ENCODE data around the gene PCNA.

PCNA gene

GRCh38 chr20:5065879-5066383 lies 53.8 kb downstream of the PCNA start:
- peak; percentile 96 for DNase-seq (ENCODE audit: low read depth)
- TF ChIP-seq CTCF (conservative IDR thresholded peaks at IDR 0.05; ENCODE audit: low read length) = no peak
- H3K4me3 ChIP-seq (ENCODE audit: low read length) = no peak overlapping the region

GRCh38 chr20:5065166-5065878 lies 54.4 kb downstream of the PCNA start:
- no peak for TF ChIP-seq CTCF (conservative IDR thresholded peaks at IDR 0.05; ENCODE audit: low read length)
- no peak overlapping the region for H3K4me3 ChIP-seq (ENCODE audit: low read length)
- DNase-seq (ENCODE audit: low read depth) = peak; percentile 36

All from AG10803 (cell line).